ENCODE measurements around the gene ACBD4.

ACBD4 gene

DNA sequence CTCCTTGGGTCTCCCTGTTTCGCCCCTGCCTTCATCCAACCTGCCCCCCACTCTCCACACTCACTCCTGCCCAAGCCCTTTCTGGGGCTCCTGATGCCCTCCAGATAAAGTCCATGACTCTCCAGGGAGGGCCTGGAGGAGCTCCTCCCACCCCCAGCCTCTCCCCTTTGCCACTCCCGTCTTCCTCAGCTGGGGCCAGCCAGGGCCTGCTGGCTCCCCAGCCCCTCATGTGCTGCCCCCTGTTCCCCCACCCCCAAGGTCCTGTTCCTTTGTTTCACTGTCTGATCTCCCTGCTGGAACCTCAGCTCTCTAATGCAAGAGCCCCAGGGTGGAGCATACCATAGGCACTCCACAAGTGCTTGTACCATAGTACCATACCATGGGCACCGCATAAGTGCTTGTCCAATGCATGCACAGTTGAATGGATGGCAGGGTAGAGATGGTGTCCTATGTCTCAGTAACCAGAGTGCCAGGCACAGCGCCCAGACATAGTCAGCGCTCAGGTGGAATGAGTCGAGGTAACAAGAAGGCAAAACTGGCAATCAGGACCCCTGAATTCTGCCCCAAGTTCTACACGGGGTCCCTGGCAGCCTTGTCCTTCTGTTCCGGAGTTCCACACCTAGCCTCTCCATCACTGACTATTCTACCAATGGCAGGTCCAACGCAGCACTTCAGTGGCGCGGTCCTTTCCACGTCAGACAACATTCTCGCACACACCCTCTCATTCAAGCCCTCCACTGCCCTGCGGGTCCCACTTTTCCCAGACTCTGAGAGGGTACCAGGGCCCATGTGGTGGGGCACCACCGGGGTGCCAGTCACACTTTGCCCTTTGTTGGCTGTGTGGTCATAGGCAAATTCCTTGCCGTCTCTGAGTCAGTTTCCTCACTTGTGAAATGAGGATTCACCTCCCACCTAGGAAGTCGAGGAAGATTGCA is 4.5 kb upstream of the ACBD4 start:
- DNase-seq, result no peak
- TF ChIP-seq POLR2A (IDR thresholded peaks at IDR 0.05; ENCODE audit: low read length), result no peak
- TF ChIP-seq GATA1 (IDR thresholded peaks at IDR 0.05; ENCODE audit: low read depth, low read length), result no peak

GRCh38 chr17:45131616-45132319 is 3.7 kb upstream of the ACBD4 start:
- peak; percentile 55 to 65 for DNase-seq
- no peak for TF ChIP-seq GATA1 (IDR thresholded peaks at IDR 0.05; ENCODE audit: low read depth, low read length)
- no peak for TF ChIP-seq POLR2A (IDR thresholded peaks at IDR 0.05; ENCODE audit: low read length)

DNA sequence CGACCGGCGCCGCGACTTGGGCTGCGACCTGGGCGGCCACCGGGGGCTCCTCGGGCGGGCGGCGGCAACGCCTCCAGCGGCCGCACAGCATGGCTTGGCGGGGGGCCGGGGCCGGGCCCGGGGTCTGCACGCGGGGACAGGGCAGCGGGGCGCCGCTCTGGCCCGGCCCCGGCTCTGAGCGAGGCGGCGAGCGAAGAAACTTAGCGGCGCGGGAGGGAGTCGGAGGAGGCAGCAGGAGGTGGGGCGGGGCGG is 3.2 kb upstream of the ACBD4 start, which contains the start of gene PLCD3:
Gene PLCD3, minus strand, starts transcription at position 196 of the 252 bp plus-strand sequence. Its CDS starts 105 bp downstream, at position 91.
- no peak for TF ChIP-seq POLR2A (IDR thresholded peaks at IDR 0.05; ENCODE audit: low read length)
- TF ChIP-seq GATA1 (IDR thresholded peaks at IDR 0.05; ENCODE audit: low read depth, low read length), result no peak
- no peak for DNase-seq

DNA sequence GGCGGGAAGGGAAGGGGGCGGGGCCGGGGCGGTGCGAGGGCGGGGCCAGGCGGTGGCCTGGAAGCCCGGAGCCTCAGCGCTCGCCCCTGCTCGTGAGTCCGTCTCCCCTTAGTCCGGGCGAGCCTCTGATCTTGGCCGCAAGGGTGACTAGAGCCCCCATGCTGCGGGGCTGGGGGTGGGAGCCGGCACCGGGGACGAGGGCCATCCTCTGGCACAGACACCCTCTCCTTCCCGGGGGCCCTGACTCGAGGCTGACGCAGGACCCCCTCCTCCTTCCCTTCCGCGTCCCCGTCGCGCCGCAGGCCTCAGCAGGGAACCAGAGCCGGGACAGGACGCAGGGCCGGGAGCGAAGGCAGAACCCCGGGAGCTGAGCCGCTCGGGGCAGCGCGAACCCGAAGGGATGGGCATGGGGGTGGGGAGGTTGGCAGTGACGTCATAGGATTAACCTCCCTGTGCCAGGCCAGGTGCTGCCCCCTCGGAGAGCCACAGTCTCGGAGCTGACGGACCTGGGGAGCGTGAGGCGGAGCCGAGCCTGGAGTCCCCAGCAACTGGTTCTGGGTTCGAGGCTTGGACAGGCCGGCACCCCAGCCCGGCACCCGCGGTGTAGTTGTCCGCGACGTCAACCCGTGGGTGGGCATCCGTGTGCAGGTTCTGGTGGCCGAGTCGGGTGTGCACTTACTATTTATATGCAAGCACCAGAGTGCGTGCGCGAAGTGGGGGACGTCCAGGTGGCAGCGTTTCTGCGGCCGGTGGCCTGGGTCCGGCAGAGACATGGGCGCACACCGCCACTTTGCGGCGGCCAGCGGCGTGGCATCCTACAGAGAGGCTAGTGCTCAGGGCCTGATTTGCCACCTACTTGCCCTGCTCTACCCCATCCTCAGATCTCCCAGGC is 2.7 kb upstream of the ACBD4 start:
- DNase-seq, result peak; percentile 79 to 87
- TF ChIP-seq GATA1 (IDR thresholded peaks at IDR 0.05; ENCODE audit: low read depth, low read length), result no peak
- TF ChIP-seq POLR2A (IDR thresholded peaks at IDR 0.05; ENCODE audit: low read length), result no peak

DNA sequence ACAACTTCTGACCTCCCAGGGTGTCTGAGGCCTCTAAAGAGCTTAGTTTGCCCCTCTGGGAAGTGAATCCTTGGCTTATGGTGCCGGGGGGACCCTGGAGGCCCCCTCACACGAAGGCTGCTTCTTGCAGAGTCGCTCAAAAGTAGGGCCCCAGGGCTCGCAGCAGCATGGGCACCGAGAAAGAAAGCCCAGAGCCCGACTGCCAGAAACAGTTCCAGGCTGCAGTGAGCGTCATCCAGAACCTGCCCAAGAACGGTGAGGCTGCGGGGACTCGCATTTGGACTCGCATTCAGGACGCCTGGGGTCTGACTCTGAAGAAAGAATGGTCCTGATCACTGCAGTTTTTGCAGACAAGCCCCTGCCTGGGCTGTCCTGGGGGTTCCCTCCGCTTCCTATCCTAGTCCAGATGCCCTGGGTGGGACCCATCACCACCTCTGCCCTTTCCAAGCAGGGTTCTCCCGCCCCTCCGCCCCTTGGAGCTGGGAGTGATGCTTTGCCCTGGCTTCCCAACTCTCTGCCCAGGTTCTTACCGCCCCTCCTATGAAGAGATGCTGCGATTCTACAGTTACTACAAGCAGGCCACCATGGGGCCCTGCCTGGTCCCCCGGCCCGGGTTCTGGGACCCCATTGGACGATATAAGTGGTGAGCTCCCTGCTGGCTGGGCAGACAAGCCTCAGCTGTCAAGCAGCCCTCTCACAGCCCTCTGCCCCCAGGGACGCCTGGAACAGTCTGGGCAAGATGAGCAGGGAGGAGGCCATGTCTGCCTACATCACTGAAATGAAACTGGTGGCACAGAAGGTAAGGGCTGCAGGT is 698 bp downstream of the ACBD4 start:
- DNase-seq, result no peak
- TF ChIP-seq POLR2A (IDR thresholded peaks at IDR 0.05; ENCODE audit: low read length) (no peak), GATA1 (IDR thresholded peaks at IDR 0.05; ENCODE audit: low read depth, low read length) (no peak)

- TF ChIP-seq POLR2A (IDR thresholded peaks at IDR 0.05; ENCODE audit: low read length) (no peak), GATA1 (IDR thresholded peaks at IDR 0.05; ENCODE audit: low read depth, low read length) (no peak)
- DNase-seq, result no peak
These were observed 1.5 kb downstream of the ACBD4 start for GRCh38 chr17:45136846-45137560.

DNA sequence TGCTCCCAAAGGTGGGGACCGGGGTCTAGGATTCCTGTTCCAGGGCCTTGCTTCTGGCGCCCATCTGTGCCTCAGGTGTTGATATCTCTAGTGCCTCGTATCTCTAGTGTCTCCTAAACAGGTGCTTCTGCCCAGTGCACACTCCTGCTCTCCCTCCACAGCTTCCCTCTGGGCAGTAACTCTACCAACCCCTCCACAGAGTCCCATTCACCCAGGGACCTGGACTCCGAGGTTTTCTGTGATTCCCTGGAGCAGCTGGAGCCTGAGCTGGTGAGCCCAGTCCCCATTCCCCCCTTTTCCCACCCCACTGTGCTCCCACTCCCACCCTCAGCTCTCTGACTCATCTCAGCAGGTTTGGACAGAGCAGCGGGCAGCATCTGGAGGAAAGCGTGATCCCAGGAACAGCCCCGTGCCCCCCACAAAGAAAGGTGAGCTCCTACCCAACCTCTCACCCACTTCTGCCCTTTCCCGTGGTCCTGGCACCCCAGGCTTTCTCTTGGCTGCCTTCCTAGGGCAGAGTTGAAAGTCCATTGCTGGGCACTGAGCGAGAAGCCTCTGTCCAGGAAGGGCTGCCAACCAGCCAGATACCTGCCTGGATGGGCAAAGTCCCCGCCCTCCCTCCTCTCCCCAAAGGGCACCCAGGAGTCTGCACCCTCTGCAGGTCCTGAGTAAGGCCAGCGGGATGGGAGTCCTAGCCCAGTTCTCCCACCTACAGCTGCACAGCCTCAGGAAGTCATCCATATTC is 2.2 kb downstream of the ACBD4 start:
- no peak for DNase-seq

GRCh38 chr17:45138911-45139532 is 3.5 kb downstream of the ACBD4 start:
- no peak for TF ChIP-seq GATA1 (IDR thresholded peaks at IDR 0.05; ENCODE audit: low read depth, low read length)
- no peak for TF ChIP-seq POLR2A (IDR thresholded peaks at IDR 0.05; ENCODE audit: low read length)
- DNase-seq, result no peak

More for the DNA sequence above, 2.2 kb downstream of the ACBD4 start:
- TF ChIP-seq GATA1 (IDR thresholded peaks at IDR 0.05; ENCODE audit: low read depth, low read length) (no peak), POLR2A (IDR thresholded peaks at IDR 0.05; ENCODE audit: low read length) (no peak)

- no peak for DNase-seq
- TF ChIP-seq GATA1 (IDR thresholded peaks at IDR 0.05; ENCODE audit: low read depth, low read length) (no peak), POLR2A (IDR thresholded peaks at IDR 0.05; ENCODE audit: low read length) (no peak)
These were observed 4.0 kb downstream of the ACBD4 start for GRCh38 chr17:45139533-45139920.

GRCh38 chr17:45143094-45143670 is 7.7 kb downstream of the ACBD4 start:
- TF ChIP-seq POLR2A (IDR thresholded peaks at IDR 0.05; ENCODE audit: low read length) (no peak), GATA1 (IDR thresholded peaks at IDR 0.05; ENCODE audit: low read depth, low read length) (no peak)
- no peak for DNase-seq

- TF ChIP-seq GATA1 (IDR thresholded peaks at IDR 0.05; ENCODE audit: low read depth, low read length) (no peak), POLR2A (IDR thresholded peaks at IDR 0.05; ENCODE audit: low read length) (no peak)
- DNase-seq, result peak; percentile 51 to 60
These were observed 8.3 kb downstream of the ACBD4 start for GRCh38 chr17:45143767-45144198.

Data from erythroblast (primary cell).